MM.1S (cell line): ENCODE results near the gene VPS54.
"Not testable (repeated sequence)": the region's sequence is repeated elsewhere in the genome, so short reads cannot be mapped to it uniquely, and the experiment has no call there.

ENCODE experiments used
- DNase-seq: peaks from one replicate; pipeline ENCODE4 v3.0.0-alpha.2; 2015
- H2AFZ ChIP-seq: fragments of 300-600 bp; sonication (generic); 2 replicates; pipeline ENCODE4 v1.6.0; 2016; ENCODE audit warnings: antibody characterized with exemption, low read length
- H3F3A ChIP-seq: fragments of 300-600 bp; sonication (generic); 2 replicates; pipeline ENCODE4 v1.6.1; 2016; ENCODE audit warnings: mild to moderate bottlenecking, antibody characterized with exemption, low read length, moderate library complexity, mixed read lengths; ENCODE audit not compliant: insufficient read depth
- H3K27ac ChIP-seq: fragments of 300-600 bp; sonication (generic); 2 replicates; pipeline ENCODE4 v1.5.1; 2016; ENCODE audit warnings: mild to moderate bottlenecking, low read length
- H3K27me3 ChIP-seq: fragments of 300-600 bp; sonication (generic); replicated peaks from 2 replicates; pipeline ENCODE4 v1.6.0; 2016; ENCODE audit warnings: low read length; ENCODE audit not compliant: insufficient read depth
- H3K36me3 ChIP-seq: fragments of 300-600 bp; sonication (generic); replicated peaks from 2 replicates; pipeline ENCODE4 v1.6.1; 2016; ENCODE audit warnings: mild to moderate bottlenecking, low read length, mixed read lengths; ENCODE audit not compliant: insufficient read depth
- H3K4me1 ChIP-seq: fragments of 300-600 bp; sonication (generic); 2 replicates; pipeline ENCODE4 v1.6.1; 2016; ENCODE audit warnings: low read length, mixed read lengths
- H3K4me2 ChIP-seq: fragments of 300-600 bp; sonication (generic); 2 replicates; pipeline ENCODE4 v1.6.0; 2016; ENCODE audit warnings: low read depth, low read length
- H3K4me3 ChIP-seq: fragments of 300-600 bp; sonication (generic); 2 replicates; pipeline ENCODE4 v1.5.1; 2016; ENCODE audit warnings: low read length, mixed read lengths
- H3K79me2 ChIP-seq: fragments of 300-600 bp; sonication (generic); 2 replicates; pipeline ENCODE4 v1.6.1; 2016; ENCODE audit warnings: mixed run types, low read length, mixed read lengths
- H3K9ac ChIP-seq: fragments of 300-600 bp; sonication (generic); 2 replicates; pipeline ENCODE4 v1.6.1; 2016; ENCODE audit warnings: low read length, mixed read lengths
- H3K9me2 ChIP-seq: fragments of 300-600 bp; sonication (generic); replicated peaks from 2 replicates; pipeline ENCODE4 v1.6.1; 2016; ENCODE audit warnings: mild to moderate bottlenecking, low read length, mixed read lengths; ENCODE audit not compliant: insufficient read depth
- H3K9me3 ChIP-seq: fragments of 300-600 bp; sonication (generic); replicated peaks from 2 replicates; pipeline ENCODE4 v1.6.1; 2016; ENCODE audit warnings: mild to moderate bottlenecking, low read length, mixed read lengths; ENCODE audit not compliant: insufficient read depth
- H4K20me1 ChIP-seq: fragments of 300-600 bp; sonication (generic); 2 replicates; pipeline ENCODE4 v1.6.1; 2016; ENCODE audit warnings: mild to moderate bottlenecking, low read length, moderate library complexity, mixed read lengths; ENCODE audit not compliant: insufficient read depth
- EZH2 ChIP-seq: fragments of 300-600 bp; sonication (generic); optimal IDR thresholded peaks from 2 replicates; pipeline ENCODE3; 2017; ENCODE audit warnings: low read depth, mild to moderate bottlenecking, antibody characterized with exemption, low read length, mixed read lengths
- EZH2phosphoT487 ChIP-seq: fragments of 300-600 bp; sonication (generic); IDR thresholded peaks from 2 replicates; pipeline ENCODE4 v1.6.1; 2018; ENCODE audit warnings: antibody characterized with exemption, low read length
- TF ChIP-seq, protein P1 (sequence below): fragments of 300-600 bp; sonication (generic); IDR thresholded peaks from 2 replicates; pipeline ENCODE4 v1.5.1; 2016; ENCODE audit warnings: antibody characterized with exemption, low read length, mixed read lengths

The VPS54 gene

GRCh38 chr2:63950414-63950813 is 68.8 kb downstream of the VPS54 start:
- Histone ChIP-seq H3K4me1 (no peaks in the 10 kb centered on the region), H3K9me2 (no peaks in the 10 kb centered on the region), H3K36me3 (peaks cover 4% of the 10 kb centered on the region; the same call in 1 of the 2 replicates), H3F3A (no peaks in the 10 kb centered on the region), H3K79me2 (no peaks in the 10 kb centered on the region), H3K9me3 (no peaks in the 10 kb centered on the region), H3K4me2 (no peak overlapping the region), H3K27me3 (no peaks in the 10 kb centered on the region), H2AFZ (no peak overlapping the region), H3K9ac (no peak overlapping the region), H3K27ac (no peak overlapping the region), H4K20me1 (no peaks in the 10 kb centered on the region), H3K4me3 (no peak overlapping the region)
- DNase-seq, result no peak
- TF ChIP-seq EZH2 (no peak), EZH2phosphoT487 (no peak)
- TF ChIP-seq, protein P1, sequence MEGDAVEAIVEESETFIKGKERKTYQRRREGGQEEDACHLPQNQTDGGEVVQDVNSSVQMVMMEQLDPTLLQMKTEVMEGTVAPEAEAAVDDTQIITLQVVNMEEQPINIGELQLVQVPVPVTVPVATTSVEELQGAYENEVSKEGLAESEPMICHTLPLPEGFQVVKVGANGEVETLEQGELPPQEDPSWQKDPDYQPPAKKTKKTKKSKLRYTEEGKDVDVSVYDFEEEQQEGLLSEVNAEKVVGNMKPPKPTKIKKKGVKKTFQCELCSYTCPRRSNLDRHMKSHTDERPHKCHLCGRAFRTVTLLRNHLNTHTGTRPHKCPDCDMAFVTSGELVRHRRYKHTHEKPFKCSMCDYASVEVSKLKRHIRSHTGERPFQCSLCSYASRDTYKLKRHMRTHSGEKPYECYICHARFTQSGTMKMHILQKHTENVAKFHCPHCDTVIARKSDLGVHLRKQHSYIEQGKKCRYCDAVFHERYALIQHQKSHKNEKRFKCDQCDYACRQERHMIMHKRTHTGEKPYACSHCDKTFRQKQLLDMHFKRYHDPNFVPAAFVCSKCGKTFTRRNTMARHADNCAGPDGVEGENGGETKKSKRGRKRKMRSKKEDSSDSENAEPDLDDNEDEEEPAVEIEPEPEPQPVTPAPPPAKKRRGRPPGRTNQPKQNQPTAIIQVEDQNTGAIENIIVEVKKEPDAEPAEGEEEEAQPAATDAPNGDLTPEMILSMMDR, result no peak

GRCh38 chr2:63942788-63943187 is 76.4 kb downstream of the VPS54 start:
- no peaks in the 10 kb centered on the region for H3K27me3 ChIP-seq
- no peak overlapping the region for H3K4me2 ChIP-seq
- H3F3A ChIP-seq, result no peaks in the 10 kb centered on the region
- no peaks in the 10 kb centered on the region for H3K79me2 ChIP-seq
- no peak for DNase-seq
- TF ChIP-seq, protein P1, result no peak
- TF ChIP-seq EZH2phosphoT487, result no peak
- TF ChIP-seq EZH2, result no peak
- H3K9ac ChIP-seq, result no peak overlapping the region
- H3K9me3 ChIP-seq, result no peaks in the 10 kb centered on the region
- H3K4me1 ChIP-seq, result no peaks in the 10 kb centered on the region
- H2AFZ ChIP-seq, result no peak overlapping the region
- H3K4me3 ChIP-seq, result no peak overlapping the region
- no peaks in the 10 kb centered on the region for H3K9me2 ChIP-seq
- no peak overlapping the region for H3K27ac ChIP-seq
- no peaks in the 10 kb centered on the region for H4K20me1 ChIP-seq
- H3K36me3 ChIP-seq, result peaks cover 4% of the 10 kb centered on the region; the same call in 1 of the 2 replicates

DNA sequence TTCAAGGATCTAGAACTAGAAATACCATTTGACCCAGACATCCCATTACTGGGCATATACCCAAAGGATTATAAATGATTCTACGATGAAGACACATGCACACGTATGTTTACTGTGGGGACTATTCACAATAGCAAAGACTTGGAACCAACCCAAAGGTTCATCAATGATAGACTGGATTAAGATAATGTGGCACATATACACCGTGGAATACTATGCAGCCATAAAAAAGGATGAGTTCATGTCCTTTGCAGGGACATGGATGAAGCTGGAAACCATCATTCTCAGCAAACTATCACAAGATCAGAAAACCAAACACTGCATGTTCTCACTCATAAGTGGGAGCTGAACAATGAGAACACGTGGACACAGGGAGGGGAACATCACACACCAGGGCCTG is 87.1 kb downstream of the VPS54 start:
- DNase-seq, H3K4me1 ChIP-seq, H3K27ac ChIP-seq, H3K9me2 ChIP-seq, H3F3A ChIP-seq, H4K20me1 ChIP-seq, H2AFZ ChIP-seq, H3K79me2 ChIP-seq, H3K4me2 ChIP-seq, H3K9me3 ChIP-seq, H3K27me3 ChIP-seq, H3K36me3 ChIP-seq, H3K4me3 ChIP-seq, H3K9ac ChIP-seq: not testable (repeated sequence)

GRCh38 chr2:63926815-63927214 is 92.4 kb downstream of the VPS54 start:
- Histone ChIP-seq H3K9me3 (no peaks in the 10 kb centered on the region), H4K20me1 (no peaks in the 10 kb centered on the region), H3K36me3 (no peaks in the 10 kb centered on the region), H3K79me2 (no peaks in the 10 kb centered on the region), H3K9me2 (no peaks in the 10 kb centered on the region), H3K4me3 (no peak overlapping the region), H3K27me3 (no peaks in the 10 kb centered on the region), H3K9ac (no peak overlapping the region), H3K4me2 (no peak overlapping the region), H2AFZ (no peak overlapping the region), H3K4me1 (no peaks in the 10 kb centered on the region), H3F3A (no peaks in the 10 kb centered on the region), H3K27ac (no peak overlapping the region)
- TF ChIP-seq, protein P1, result no peak
- TF ChIP-seq EZH2phosphoT487 (no peak), EZH2 (no peak)
- DNase-seq, result no peak
